NCI-H2171 treated with DMSO at 0.1 percent for 48 hours (cell line): Measurements from ENCODE around the gene CYB5R2.

Source experiments
- DNase-seq: peaks from one replicate; lab custom pipeline; 2025; lab: John Stamatoyannopoulos, UW

The CYB5R2 gene

DNA sequence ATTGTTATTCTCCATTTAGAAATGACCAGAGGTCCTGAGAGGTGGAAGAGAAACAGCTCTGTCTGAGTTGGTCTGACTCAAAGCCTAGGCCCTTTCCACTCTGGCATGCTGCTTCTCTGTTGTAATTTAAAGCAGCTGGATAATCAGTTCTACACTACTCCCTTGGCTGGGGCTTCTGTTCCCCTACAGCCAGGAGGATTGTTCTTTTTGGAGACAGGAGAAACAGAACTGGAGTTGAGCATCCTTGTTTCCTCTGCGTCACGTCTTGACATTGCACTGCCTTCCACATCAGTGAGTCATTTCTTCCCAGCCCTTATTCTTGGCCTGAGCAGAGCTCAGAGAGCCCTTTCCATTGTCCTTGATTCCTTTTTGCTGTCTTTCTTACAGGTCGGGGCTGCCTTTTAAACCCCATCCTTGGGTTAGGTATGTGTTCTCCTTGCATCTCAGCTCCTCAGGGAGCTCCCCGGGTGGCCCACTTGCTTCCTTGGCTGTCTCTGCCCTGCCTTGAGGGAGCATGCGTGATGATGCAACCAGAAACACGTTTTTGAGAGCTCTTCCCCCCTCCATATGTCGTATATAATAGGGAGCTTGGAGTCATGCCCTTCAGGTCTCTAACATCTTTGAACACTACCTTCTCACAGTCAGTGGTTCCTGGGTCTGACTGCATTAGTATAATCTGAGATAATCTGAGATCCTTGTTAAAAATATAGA, 35.7 kb downstream of the CYB5R2 start:
- DNase-seq = peak; percentile 22

DNA sequence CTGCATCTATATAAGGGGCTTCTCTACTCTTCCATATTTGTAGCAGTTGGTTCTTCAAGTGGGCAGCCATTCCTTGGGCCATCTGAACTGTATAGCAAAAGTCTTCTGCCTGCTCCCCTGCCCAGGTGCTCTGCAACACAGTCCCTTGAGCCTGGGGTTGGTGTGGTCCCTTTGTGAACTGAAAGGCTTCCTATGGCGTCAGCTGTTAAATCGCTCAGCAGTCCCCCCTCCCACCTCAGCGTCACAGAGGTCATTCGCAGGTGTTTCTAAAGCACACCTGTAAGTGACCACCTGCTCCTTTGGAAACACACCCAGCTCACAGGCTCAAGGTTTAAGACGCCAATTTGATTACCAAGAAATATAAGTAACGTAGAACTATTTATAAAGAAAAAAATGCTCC, 37.0 kb downstream of the CYB5R2 start:
- DNase-seq = no peak

- DNase-seq = no peak
Measured at GRCh38 chr11:7635708-7636107, 37.6 kb downstream of the CYB5R2 start.

DNA sequence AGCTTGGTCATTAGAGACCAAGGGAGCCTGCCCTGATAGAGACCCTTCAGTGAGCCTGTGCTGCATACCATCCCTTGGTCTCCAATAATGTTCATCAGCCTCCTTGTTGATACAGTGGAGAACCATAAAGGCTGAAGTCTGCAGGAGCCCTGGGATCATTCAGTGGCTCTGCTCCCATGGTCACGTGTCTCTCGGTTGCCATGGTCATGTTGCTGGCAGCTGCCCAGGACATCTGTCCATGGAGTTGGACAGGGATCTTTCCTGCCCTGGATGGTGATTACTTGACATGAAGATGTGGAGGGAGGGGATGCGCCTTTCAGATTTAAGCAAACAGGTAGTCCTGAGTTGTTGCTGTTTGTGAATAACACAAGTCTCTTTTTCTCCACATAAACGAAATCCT, 38.2 kb downstream of the CYB5R2 start:
- peak; percentile 7 for DNase-seq

DNA sequence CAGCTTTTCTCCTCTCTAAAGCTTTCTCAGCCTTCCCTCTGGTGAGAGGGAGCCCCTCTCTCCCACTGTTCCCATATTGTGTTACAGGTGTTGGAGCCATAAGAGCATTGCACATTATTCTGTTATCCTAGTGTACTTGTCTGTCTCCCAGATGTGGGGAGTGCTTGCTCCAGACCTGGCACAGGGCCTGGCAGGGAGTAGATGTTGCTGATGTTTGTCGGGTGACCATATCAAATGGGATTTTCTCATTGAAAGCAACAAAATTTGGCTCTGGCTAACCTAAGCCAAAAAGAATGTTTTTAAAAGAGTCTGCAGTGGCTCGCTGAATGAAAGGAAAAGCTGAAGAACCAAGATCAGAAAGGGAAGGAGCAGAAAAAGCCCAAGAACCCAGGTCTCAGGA, 41.1 kb downstream of the CYB5R2 start:
- no peak for DNase-seq

- DNase-seq = no peak
Measured at GRCh38 chr11:7630002-7630401, 43.3 kb downstream of the CYB5R2 start.

- DNase-seq = no peak
Measured at GRCh38 chr11:7628660-7629059, 44.6 kb downstream of the CYB5R2 start.

- no peak for DNase-seq
Measured at GRCh38 chr11:7622721-7623120, 50.6 kb downstream of the CYB5R2 start.

GRCh38 chr11:7621554-7621953, 51.7 kb downstream of the CYB5R2 start:
- DNase-seq = no peak

DNA sequence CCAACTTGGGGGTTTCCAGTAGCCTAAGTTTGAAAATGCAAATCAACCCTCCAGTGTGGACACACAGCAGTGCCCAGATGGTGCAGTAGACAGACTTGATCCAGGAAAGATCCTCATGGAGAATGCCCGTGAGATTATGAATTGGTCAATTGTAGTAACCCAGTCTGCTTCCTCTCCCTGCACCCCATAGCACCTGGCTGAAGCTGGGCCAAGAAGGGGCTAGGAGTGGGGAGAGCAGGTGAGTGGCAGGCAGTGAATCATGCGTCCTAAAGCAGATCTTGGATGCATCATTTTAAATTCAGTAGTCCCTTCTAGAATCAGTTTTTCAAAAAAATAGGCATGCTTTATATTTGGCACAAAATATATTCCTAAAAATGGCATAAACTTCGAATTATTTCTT, 52.2 kb downstream of the CYB5R2 start:
- DNase-seq = no peak

DNA sequence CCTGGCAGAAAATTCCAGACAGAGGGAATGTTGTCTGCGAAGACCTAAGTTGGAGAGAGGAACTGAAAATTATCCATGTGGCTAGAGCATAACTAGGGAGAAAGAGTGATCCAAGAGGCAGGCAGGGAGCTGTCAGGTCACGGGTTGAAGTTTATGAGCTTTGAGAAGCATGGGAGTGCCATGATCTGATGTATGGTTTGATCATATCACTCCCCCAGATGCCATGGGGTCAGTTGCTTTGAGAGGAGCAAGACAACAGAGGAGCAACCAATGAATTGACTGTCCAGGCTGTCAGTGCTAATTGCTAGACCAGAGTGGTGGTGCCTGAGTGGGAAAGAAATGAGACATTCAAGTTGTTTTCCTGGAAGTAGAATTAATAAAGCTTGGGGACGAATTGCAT, 54.0 kb downstream of the CYB5R2 start:
- no peak for DNase-seq

DNA sequence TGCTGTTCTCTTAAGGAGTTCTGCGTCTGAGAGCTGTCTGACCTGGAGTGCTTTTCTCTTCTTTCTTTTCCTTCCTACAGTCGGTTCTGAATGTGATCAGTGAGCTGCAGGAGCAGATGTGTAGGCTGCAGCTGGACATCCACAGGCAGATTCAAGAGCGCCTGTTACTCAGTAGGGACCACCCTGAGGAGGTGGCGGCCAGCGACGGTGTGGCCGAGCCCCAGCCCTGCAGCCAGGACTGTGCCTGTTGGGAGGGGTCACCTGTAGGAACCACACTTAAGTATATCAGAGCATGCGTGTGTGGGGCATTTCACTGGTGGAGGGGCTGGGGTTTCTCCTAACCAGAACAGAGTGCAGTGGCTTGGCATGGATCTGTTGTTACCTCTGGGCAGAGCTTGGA, 56.3 kb downstream of the CYB5R2 start:
- no peak for DNase-seq
